HL-60 (cell line): ENCODE results near the gene STPG2.

ENCODE experiments used
- DNase-seq, 2 experiments: peaks; one replicate each; pipeline ENCODE4 v3.0.0-alpha.2; 2010 to 2020; ENCODE audit warnings: low read depth in 1 of 2, low spot score in 1 of 2
- H3K27ac ChIP-seq: fragments of 250-450 bp; sonication (Bioruptor Pico); replicated peaks from 2 replicates; pipeline ENCODE4 v1.5.1; 2020; ENCODE audit warnings: mild to moderate bottlenecking, moderate library complexity
- H3K27me3 ChIP-seq: fragments of 250-450 bp; sonication (Bioruptor Pico); 2 replicates; pipeline ENCODE4 v1.5.1; 2021; ENCODE audit warnings: mild to moderate bottlenecking, moderate library complexity; ENCODE audit not compliant: insufficient read depth, poor library complexity, severe bottlenecking
- H3K4me3 ChIP-seq: replicated peaks from 2 replicates; pipeline ENCODE4 v1.5.1; 2011; ENCODE audit warnings: mild to moderate bottlenecking, control low read depth, low read length; ENCODE audit not compliant: insufficient read depth
- CTCF ChIP-seq: IDR thresholded peaks from one replicate; pipeline ENCODE4 v1.5.1; 2011; ENCODE audit warnings: low read length, control low read depth, inconsistent platforms; ENCODE audit not compliant: insufficient read depth
- GABPA ChIP-seq: IDR thresholded peaks from 2 replicates; pipeline ENCODE4 v1.6.1; 2012; ENCODE audit warnings: low read depth
- POLR2AphosphoS5 ChIP-seq: IDR thresholded peaks from 2 replicates; pipeline ENCODE4 v1.6.1; 2012; ENCODE audit warnings: low read depth
- SPI1 ChIP-seq: IDR thresholded peaks from 2 replicates; pipeline ENCODE4 v1.6.1; 2012; ENCODE audit warnings: low read depth, mild to moderate bottlenecking, borderline replicate concordance
- TF ChIP-seq, protein P1 (sequence below): IDR thresholded peaks from 2 replicates; pipeline ENCODE4 v1.6.1; 2012; ENCODE audit warnings: low read depth; ENCODE audit not compliant: insufficient replicate concordance

Gene STPG2

DNA sequence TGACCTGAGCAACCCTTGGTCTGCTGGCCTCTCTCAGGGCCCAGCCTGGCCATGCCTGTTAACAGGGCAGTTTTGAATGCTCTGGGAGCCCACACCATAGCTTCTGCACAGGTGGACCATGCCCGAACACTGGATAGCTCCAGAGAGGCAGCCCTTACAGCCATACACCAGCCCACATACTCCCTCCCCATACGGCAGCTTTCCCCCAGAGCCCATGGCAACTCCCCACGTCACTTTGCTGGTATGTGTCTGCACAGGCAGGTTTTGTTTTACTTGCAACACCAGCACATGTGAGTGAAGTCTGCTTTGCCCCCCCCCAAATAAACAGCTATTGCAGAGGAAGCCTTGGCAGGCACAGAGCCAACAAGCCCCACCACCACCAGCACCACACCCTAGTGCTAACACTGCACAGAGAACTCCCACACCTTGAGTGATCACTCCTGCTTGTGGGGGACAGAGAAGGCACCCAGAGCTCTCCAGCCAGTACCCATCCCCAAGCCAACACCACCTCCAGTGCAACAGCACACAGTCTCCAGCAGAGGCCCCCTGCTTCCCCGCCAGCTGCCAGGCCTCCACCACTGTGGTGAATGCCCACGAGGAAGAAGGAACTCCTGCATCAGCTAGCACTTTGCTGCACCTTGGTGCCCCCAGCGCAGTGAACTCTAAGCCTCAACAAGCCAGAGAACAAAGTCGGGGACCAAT lies 87.3 kb downstream of the STPG2 start:
- no peak for DNase-seq
- Histone ChIP-seq H3K27me3 (peaks cover 2% of the 10 kb centered on the region), H3K4me3 (no peak overlapping the region), H3K27ac (no peak overlapping the region)
- TF ChIP-seq SPI1 (no peak), CTCF (no peak), POLR2AphosphoS5 (no peak), GABPA (no peak)
- TF ChIP-seq, protein P1, sequence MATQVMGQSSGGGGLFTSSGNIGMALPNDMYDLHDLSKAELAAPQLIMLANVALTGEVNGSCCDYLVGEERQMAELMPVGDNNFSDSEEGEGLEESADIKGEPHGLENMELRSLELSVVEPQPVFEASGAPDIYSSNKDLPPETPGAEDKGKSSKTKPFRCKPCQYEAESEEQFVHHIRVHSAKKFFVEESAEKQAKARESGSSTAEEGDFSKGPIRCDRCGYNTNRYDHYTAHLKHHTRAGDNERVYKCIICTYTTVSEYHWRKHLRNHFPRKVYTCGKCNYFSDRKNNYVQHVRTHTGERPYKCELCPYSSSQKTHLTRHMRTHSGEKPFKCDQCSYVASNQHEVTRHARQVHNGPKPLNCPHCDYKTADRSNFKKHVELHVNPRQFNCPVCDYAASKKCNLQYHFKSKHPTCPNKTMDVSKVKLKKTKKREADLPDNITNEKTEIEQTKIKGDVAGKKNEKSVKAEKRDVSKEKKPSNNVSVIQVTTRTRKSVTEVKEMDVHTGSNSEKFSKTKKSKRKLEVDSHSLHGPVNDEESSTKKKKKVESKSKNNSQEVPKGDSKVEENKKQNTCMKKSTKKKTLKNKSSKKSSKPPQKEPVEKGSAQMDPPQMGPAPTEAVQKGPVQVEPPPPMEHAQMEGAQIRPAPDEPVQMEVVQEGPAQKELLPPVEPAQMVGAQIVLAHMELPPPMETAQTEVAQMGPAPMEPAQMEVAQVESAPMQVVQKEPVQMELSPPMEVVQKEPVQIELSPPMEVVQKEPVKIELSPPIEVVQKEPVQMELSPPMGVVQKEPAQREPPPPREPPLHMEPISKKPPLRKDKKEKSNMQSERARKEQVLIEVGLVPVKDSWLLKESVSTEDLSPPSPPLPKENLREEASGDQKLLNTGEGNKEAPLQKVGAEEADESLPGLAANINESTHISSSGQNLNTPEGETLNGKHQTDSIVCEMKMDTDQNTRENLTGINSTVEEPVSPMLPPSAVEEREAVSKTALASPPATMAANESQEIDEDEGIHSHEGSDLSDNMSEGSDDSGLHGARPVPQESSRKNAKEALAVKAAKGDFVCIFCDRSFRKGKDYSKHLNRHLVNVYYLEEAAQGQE, result no peak

DNA sequence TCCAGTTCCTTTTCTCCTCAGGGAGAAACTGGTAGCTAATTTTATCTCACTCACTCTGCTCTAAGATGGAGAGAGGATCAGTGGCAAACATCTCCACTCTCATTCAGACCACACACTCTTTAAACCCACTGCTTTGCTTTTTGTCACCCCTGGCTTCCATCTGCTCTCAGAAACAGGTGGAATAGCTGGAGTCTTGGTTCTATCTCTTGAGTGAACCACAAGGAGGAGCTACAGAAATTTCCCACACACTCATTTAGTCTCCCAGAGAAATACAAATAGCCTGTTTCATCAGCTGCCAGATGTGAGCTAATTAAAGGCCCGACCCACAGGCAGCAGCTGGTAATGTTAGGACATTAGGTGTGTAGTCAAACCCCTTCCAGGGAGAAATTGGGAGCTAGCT lies 96.6 kb downstream of the STPG2 start:
- Histone ChIP-seq H3K4me3 (no peak overlapping the region), H3K27me3 (peaks cover 2% of the 10 kb centered on the region), H3K27ac (no peak overlapping the region)
- no peak for DNase-seq
- no peak for TF ChIP-seq POLR2AphosphoS5
- no peak for TF ChIP-seq CTCF
- no peak for TF ChIP-seq SPI1
- TF ChIP-seq, protein P1, result no peak
- no peak for TF ChIP-seq GABPA

DNA sequence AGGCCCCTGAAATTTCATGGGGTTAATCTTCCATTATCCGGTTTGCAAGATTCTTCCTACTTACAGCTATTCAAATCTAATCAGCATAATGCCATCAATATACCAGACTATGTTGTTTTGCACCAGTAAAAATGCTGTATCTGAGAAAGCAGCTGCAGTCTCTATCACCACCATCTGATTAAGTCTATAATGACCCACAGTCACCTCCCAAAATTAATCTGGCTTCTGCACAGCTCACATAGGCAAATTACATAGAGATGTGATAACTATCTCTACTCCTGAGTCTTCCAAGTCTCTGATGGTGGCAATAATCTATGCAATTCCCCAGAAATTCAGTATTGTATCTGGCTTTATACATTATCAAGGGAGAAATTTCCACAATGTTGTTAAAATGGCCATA lies 113.2 kb downstream of the STPG2 start:
- no peak overlapping the region for H3K4me3 ChIP-seq
- no peak for DNase-seq
- no peak overlapping the region for H3K27ac ChIP-seq
- no peak for TF ChIP-seq CTCF
- TF ChIP-seq SPI1, result no peak
- TF ChIP-seq GABPA, result no peak
- TF ChIP-seq, protein P1, result no peak
- TF ChIP-seq POLR2AphosphoS5, result no peak
- no peaks in the 10 kb centered on the region for H3K27me3 ChIP-seq
